GM18505 (cell line): ENCODE data around the gene CTNNA3.

Source experiments
- ATAC-seq: cut with Tn5 transposase; IDR thresholded peaks from one replicate; pipeline ENCODE4 v1.9.1; 2021; ENCODE audit not compliant: unreplicated experiment
- POLR2A ChIP-seq: IDR thresholded peaks from 4 replicates; pipeline ENCODE4 v1.6.1; 2011; ENCODE audit warnings: borderline replicate concordance; ENCODE audit not compliant: insufficient read depth, insufficient read length; ENCODE audit errors: extremely low read depth

CTNNA3 gene

GRCh38 chr10:67050415-67050814 lies 645.6 kb downstream of the CTNNA3 start:
- no peak for ATAC-seq
- TF ChIP-seq POLR2A, result no peak

- TF ChIP-seq POLR2A, result no peak
- no peak for ATAC-seq
These were observed 646.0 kb downstream of the CTNNA3 start for GRCh38 chr10:67049988-67050387.

DNA sequence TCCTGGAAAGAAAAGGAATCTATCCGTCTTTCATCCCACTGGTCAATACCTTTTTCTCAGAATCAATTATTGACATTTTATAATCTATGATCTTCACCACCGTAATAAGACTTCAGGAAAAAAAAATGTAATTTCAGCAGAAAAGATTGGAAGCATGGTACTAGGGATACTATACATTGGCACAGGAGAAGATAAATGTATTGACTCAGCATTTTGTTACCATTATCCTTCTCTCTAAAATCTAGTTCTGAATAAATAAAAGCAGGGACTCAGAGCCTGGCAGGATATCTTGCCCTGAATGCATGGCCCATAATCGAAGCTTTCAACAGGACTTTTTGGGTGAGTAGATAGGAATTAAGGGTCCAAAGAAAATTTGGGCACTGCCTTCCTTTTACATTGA lies 649.5 kb downstream of the CTNNA3 start:
- no peak for ATAC-seq
- TF ChIP-seq POLR2A, result no peak

DNA sequence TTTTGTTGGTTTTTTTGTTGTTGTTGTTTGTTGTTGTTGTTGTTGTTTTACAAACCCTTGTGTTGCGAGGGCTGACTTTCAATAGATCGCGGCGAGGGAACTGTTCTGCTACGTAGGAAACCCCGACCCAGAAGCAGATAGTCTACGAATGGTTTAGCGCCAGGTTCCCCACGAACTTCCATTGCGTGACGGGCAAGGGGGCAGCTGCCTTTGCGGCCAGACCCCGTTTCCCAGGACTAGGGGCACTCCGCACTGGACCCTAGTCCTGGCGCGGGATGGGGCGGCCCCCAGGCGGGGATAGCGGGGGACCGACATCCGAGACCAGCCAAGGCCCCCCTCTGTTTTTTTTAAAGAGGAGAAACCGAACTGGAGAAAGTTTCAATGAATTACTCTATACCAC lies 650.6 kb downstream of the CTNNA3 start:
- TF ChIP-seq POLR2A, result no peak
- ATAC-seq, result no peak

- no peak for TF ChIP-seq POLR2A
- ATAC-seq, result no peak
These were observed 653.0 kb downstream of the CTNNA3 start for GRCh38 chr10:67043041-67043440.

DNA sequence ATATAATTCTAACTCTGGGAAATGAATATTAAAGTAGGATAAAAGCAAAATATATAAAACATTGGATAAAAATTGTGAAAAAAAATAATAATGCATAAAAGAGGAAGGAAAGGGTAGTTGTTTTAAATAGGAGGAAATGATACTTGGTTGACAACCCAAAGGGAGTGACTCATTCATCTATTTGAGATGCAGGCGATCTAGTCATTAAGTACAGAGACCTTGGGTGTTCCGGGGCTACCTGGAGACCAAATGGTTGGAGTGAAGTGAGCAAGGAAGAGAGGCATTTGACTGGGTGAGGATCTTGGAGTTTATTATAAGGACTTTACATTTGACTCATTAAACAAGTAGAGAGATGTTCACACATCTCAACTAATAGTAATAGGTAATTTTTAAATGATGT lies 659.2 kb downstream of the CTNNA3 start:
- no peak for ATAC-seq
- no peak for TF ChIP-seq POLR2A

DNA sequence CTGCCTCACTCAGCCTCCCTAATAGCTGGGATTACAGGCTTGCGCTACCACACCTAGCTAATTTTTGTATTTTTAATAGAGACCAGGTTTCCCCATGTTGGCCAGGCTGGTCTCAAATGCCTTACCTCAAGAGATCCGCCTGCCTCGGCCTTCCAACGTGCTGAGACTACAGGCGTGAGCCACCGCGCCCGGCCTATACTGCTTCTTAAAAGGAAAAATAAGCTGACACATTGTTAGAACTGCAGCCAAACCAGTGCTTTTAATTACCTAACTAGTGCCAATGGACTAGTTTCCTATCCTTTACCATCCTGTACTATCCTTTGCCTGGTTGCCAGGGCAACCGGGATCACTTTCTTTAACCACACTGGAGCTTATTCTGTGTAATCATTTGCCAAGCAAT lies 662.1 kb downstream of the CTNNA3 start:
- no peak for ATAC-seq
- TF ChIP-seq POLR2A, result no peak

DNA sequence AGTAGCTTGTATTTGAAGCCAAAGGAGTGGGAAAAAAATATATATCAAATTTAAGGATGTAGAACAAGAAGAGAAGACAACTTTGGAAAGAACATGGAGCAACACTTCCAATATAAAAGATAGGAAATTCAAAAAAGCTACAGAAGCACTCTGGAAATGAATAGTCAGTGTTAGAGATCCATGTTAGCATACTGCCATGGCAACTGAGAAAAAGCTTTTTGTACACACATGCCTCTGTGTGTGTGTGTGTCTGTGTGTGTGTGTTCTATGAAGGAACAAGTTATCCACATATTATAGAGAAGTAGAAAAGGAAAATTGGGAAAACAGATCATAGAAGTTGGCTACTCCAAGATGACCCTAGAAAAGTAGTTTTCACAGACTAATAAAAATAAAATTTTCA lies 673.9 kb downstream of the CTNNA3 start:
- no peak for TF ChIP-seq POLR2A
- no peak for ATAC-seq

DNA sequence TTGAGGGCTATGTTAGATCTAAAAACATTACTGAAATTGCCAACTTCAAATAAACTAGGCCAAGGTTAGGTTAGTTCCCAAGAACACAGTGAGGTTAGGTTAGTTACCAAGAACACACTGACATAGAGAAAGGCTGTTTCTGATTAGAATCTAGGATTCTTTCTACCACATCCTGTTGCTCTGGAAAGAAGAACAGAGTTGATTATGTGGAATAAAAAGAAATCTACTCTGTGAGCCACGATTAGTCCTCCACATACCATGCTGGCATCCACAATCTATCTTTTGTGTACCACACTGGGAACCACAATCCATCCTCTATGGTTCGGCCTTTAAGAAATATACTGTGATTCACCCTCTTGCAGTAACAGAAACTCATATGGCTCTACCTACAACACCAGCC lies 678.8 kb downstream of the CTNNA3 start:
- no peak for ATAC-seq

GRCh38 chr10:67015225-67015624 lies 680.8 kb downstream of the CTNNA3 start:
- no peak for TF ChIP-seq POLR2A
- ATAC-seq, result no peak

More for the DNA sequence above, 678.8 kb downstream of the CTNNA3 start:
- no peak for TF ChIP-seq POLR2A

- TF ChIP-seq POLR2A, result no peak
- no peak for ATAC-seq
These were observed 684.0 kb downstream of the CTNNA3 start for GRCh38 chr10:67011981-67012380.

DNA sequence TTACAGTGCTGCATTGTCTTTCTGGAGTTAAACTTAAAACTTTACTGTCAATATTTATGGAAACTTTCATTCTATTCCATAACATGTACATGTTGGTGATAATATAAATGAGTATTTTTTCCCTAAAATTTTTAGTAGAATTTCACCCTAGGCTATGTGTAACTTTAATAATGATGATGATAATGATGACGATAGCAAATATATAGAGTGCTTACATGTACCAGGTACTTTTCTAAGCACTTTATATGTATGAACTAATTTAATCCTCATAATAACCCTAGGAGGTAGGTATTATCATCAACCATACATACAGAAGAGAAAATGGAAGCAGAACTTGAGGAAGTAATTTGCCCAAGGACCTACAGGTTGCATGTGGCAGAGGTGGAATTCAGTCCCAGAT lies 684.5 kb downstream of the CTNNA3 start:
- ATAC-seq, result no peak
- TF ChIP-seq POLR2A, result no peak

DNA sequence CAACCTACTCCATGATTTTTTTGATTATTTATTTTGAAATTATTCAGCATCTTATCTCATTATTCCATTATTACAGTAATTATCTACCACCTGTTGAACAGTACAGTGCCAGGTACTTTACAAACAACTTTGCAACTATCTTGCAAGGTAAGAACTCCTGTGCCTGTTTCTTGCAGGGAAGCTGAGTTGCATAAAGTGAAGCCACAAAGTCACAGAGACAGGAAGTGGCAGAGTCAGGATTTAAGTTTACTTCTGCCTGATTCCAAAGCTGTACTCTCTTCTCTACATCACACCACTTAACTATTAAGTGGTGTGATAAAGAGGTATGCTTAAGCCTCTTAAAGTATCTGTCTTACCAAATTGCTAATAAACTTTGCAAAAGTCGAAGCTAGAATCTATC lies 690.0 kb downstream of the CTNNA3 start:
- no peak for TF ChIP-seq POLR2A
- ATAC-seq, result no peak

DNA sequence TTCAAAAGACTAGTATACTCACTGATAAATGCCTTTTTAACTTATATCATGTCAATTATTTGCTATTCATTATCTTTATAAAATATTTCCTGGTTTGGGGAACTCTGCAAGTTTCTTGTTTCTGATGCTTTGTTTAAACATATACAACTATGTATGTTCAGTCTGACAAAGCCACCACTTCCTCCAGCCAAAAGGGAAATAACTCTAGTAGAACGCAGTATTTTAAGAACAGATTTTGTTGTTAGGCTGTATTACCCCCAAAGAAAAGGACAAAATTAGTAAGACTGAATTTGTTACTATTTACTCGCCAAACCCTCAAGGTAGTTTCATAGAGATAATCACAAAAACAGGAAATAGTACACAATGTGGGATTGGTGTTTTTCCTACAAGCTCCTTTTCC lies 691.3 kb downstream of the CTNNA3 start:
- ATAC-seq, result no peak
- TF ChIP-seq POLR2A, result no peak
